Colonic mucosa (tissue), 4 donors: ENCODE measurements around the gene FAM181B. TPM values are rescaled to one million over a fixed set of nuclear protein-coding genes. Genes with fewer than 3 reads are reported as not detected.

ENCODE experiments used
- DNase-seq: peaks from one replicate; pipeline ENCODE4 v3.0.0-alpha.2; 2020
- H3K27ac ChIP-seq: fragments of 200-600 bp; one replicate; pipeline ENCODE4 v1.8.0; 2021
- H3K27me3 ChIP-seq: fragments of 200-600 bp; one replicate; pipeline ENCODE4 v1.8.0; 2021
- H3K36me3 ChIP-seq: fragments of 200-600 bp; one replicate; pipeline ENCODE4 v1.8.0; 2021
- H3K4me1 ChIP-seq: fragments of 200-600 bp; one replicate; pipeline ENCODE4 v1.8.0; 2021; ENCODE audit warnings: mild to moderate bottlenecking
- H3K4me3 ChIP-seq: fragments of 200-600 bp; one replicate; pipeline ENCODE4 v1.8.0; 2021
- H3K9ac ChIP-seq, 2 donors: one replicate each; pipeline ENCODE4 v1.7.0; 2013; ENCODE audit warnings: control low read depth in 2 of 2, low read depth in 2 of 2, low read length in 2 of 2
- H3K9me3 ChIP-seq: fragments of 200-600 bp; one replicate; pipeline ENCODE4 v1.8.0; 2021
- intact Hi-C: fragments of 100-400 bp; cut with DNase I; formaldehyde crosslinking; loops from one replicate; pipeline ENCODE4 v1.14.1; 2022
- total RNA-seq, 2 donors: library from RNA; stranded (reverse); fragmentation: NEBNext Ultra II Directional in 1 of 2; extraction: Animal tissue kit (Norgen Biotek cat#: 25700) in 1 of 2; gene quantifications; one replicate each; pipeline ENCODE4 v1.2.1, GENCODE V29; 2021
- TF ChIP-seq, protein P1 (sequence below): fragments of 200-600 bp; IDR thresholded peaks from one replicate; pipeline ENCODE4 v1.8.0; 2022; ENCODE audit warnings: antibody characterized with exemption, mild to moderate bottlenecking
- donor health status: healthy.
- donor health status: DM: no; HTN: no; CAD: no.
- donor health status: DM: no; HTN: no; CAD: no.

FAM181B gene
- under 1 TPM; 0.12 to 0.32 TPM for total RNA-seq

- no peaks in the 10 kb centered on the region for H3K9me3 ChIP-seq
- no peak within 1 kb of the TSS for H3K27ac ChIP-seq
- intact Hi-C loops, result no loop called here
- peak; percentile 31 for DNase-seq
- H3K4me1 ChIP-seq, result no peaks in the 10 kb centered on the region
- TF ChIP-seq, protein P1, sequence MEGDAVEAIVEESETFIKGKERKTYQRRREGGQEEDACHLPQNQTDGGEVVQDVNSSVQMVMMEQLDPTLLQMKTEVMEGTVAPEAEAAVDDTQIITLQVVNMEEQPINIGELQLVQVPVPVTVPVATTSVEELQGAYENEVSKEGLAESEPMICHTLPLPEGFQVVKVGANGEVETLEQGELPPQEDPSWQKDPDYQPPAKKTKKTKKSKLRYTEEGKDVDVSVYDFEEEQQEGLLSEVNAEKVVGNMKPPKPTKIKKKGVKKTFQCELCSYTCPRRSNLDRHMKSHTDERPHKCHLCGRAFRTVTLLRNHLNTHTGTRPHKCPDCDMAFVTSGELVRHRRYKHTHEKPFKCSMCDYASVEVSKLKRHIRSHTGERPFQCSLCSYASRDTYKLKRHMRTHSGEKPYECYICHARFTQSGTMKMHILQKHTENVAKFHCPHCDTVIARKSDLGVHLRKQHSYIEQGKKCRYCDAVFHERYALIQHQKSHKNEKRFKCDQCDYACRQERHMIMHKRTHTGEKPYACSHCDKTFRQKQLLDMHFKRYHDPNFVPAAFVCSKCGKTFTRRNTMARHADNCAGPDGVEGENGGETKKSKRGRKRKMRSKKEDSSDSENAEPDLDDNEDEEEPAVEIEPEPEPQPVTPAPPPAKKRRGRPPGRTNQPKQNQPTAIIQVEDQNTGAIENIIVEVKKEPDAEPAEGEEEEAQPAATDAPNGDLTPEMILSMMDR, result no peak
- peak within 1 kb of the TSS; percentile 41 for H3K4me3 ChIP-seq
- H3K36me3 ChIP-seq, result no peaks in the 10 kb centered on the region
- peak within 1 kb of the TSS in 1 of 2 donors; percentile 63 for H3K9ac ChIP-seq
- peaks cover 34% of the 10 kb centered on the region for H3K27me3 ChIP-seq
Measured at GRCh38 chr11:82733444-82734119, at the start of gene FAM181B. FAM181B (minus strand) TSS chr11:82733864; CDS start chr11:82733729, 135 bp downstream.

GRCh38 chr11:82782825-82783374, 49.2 kb upstream of the FAM181B start:
- H3K27ac ChIP-seq, result no peak overlapping the region
- no peak overlapping the region for H3K4me3 ChIP-seq
- H3K9me3 ChIP-seq, result no peaks in the 10 kb centered on the region
- no peaks in the 10 kb centered on the region for H3K27me3 ChIP-seq
- no peaks in the 10 kb centered on the region for H3K4me1 ChIP-seq
- no peak for DNase-seq
- intact Hi-C loops, result no loop called here
- H3K9ac ChIP-seq, result no peak overlapping the region
- no peaks in the 10 kb centered on the region for H3K36me3 ChIP-seq
- TF ChIP-seq, protein P1, result no peak

DNA sequence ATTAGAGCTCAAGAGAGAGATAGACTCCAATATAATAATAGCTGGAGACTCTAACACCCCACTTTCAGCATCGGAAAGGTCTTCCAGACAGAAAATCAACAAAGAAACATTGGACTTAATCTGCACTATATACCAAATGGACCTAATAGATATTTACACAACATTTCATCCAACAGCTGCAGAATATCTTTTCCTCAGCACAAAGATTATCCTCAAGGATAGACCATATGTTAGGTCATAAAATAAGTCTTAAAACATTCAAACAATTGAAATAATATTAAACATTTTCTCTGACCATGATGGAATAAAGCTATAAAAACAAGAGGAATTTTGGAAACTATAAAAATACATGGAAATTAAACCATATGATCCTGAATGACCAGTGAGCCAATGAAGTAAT, 45.1 kb upstream of the FAM181B start:
- Histone ChIP-seq H3K4me1 (no peaks in the 10 kb centered on the region), H3K9ac (no peak overlapping the region), H3K36me3 (no peaks in the 10 kb centered on the region), H3K27ac (no peak overlapping the region), H3K27me3 (no peaks in the 10 kb centered on the region), H3K4me3 (no peak overlapping the region), H3K9me3 (no peaks in the 10 kb centered on the region)
- intact Hi-C loops, result no loop called here
- TF ChIP-seq, protein P1, result no peak
- no peak for DNase-seq

GRCh38 chr11:82776377-82776776, 42.7 kb upstream of the FAM181B start:
- Histone ChIP-seq H3K9me3 (no peaks in the 10 kb centered on the region), H3K4me1 (no peaks in the 10 kb centered on the region), H3K27me3 (no peaks in the 10 kb centered on the region), H3K9ac (no peak overlapping the region), H3K4me3 (no peak overlapping the region), H3K36me3 (no peaks in the 10 kb centered on the region), H3K27ac (no peak overlapping the region)
- TF ChIP-seq, protein P1, result no peak
- intact Hi-C loops, result no loop called here
- DNase-seq, result no peak

- Histone ChIP-seq H3K27me3 (no peaks in the 10 kb centered on the region), H3K9me3 (no peaks in the 10 kb centered on the region), H3K9ac (no peak overlapping the region), H3K36me3 (no peaks in the 10 kb centered on the region), H3K4me1 (no peaks in the 10 kb centered on the region), H3K4me3 (no peak overlapping the region), H3K27ac (no peak overlapping the region)
- intact Hi-C loops, result no loop called here
- DNase-seq, result peak; percentile 32
- TF ChIP-seq, protein P1, result peak; percentile 60
Measured at GRCh38 chr11:82775736-82776346, 42.2 kb upstream of the FAM181B start.
